SK-N-SH treated with all-trans-retinoic acid at 6 μM for 48 hours (cell line): ENCODE measurements around the gene HM13.

ENCODE experiments used
- ESRRG ChIP-seq: fragments of 250-450 bp; sonication (Bioruptor Pico); IDR thresholded peaks from 2 replicates; pipeline ENCODE4 v1.6.1; 2021; ENCODE audit warnings: mild to moderate bottlenecking
- PATZ1 ChIP-seq: fragments of 250-450 bp; sonication (Bioruptor Pico); IDR thresholded peaks from 2 replicates; pipeline ENCODE4 v1.8.0; 2020; ENCODE audit warnings: mild to moderate bottlenecking, moderate library complexity, borderline replicate concordance
- RARB ChIP-seq: fragments of 250-450 bp; sonication (Bioruptor Pico); IDR thresholded peaks from 2 replicates; pipeline ENCODE4 v1.8.0; 2021; ENCODE audit warnings: mild to moderate bottlenecking, moderate library complexity
- SNAI2 ChIP-seq: fragments of 250-450 bp; sonication (Bioruptor Pico); IDR thresholded peaks from 2 replicates; pipeline ENCODE4 v1.5.0; 2020; ENCODE audit warnings: mild to moderate bottlenecking, moderate library complexity
- TCF4 ChIP-seq: fragments of 250-450 bp; sonication (Bioruptor Pico); IDR thresholded peaks from 2 replicates; pipeline ENCODE4 v1.8.0; 2021; ENCODE audit warnings: mild to moderate bottlenecking, moderate library complexity, borderline replicate concordance
- ZC3H10 ChIP-seq: fragments of 250-450 bp; sonication (Bioruptor Pico); IDR thresholded peaks from 2 replicates; pipeline ENCODE4 v1.5.1; 2021; ENCODE audit warnings: mild to moderate bottlenecking, moderate library complexity
- ZFP3 ChIP-seq: fragments of 250-450 bp; sonication (Bioruptor Pico); IDR thresholded peaks from 2 replicates; pipeline ENCODE4 v1.5.0; 2020; ENCODE audit warnings: mild to moderate bottlenecking, moderate library complexity
- ZFP30 ChIP-seq: fragments of 450-650 bp; formaldehyde crosslinking; IDR thresholded peaks from 2 replicates; pipeline ENCODE4 v1.5.0; 2022; ENCODE audit warnings: mild to moderate bottlenecking, moderate library complexity
- ZNF565 ChIP-seq: fragments of 450-650 bp; formaldehyde crosslinking; conservative IDR thresholded peaks from 2 replicates; pipeline ENCODE4 v1.5.0; 2020; ENCODE audit warnings: low read depth, mild to moderate bottlenecking, moderate library complexity
- ZNF70 ChIP-seq: fragments of 450-650 bp; formaldehyde crosslinking; IDR thresholded peaks from 2 replicates; pipeline ENCODE4 v1.5.0; 2020; ENCODE audit warnings: mild to moderate bottlenecking, moderate library complexity
- TF ChIP-seq, protein P1 (sequence below): fragments of 250-450 bp; sonication (Bioruptor Pico); IDR thresholded peaks from 2 replicates; pipeline ENCODE4 v1.5.1; 2020; ENCODE audit warnings: low read depth, mild to moderate bottlenecking, moderate library complexity

GRCh38 chr20:31605902-31606803, 91.9 kb downstream of the HM13 start:
- TF ChIP-seq RARB, result no peak
- TF ChIP-seq TCF4, result no peak
- TF ChIP-seq PATZ1 (CRISPR knock-in tag), result no peak
- TF ChIP-seq ZC3H10 (CRISPR knock-in tag), result no peak
- no peak for TF ChIP-seq ZFP30
- TF ChIP-seq ZFP3 (CRISPR knock-in tag), result no peak
- no peak for TF ChIP-seq SNAI2
- no peak for TF ChIP-seq ZNF70 (CRISPR knock-in tag)
- no peak for TF ChIP-seq ESRRG
- TF ChIP-seq, protein P1, sequence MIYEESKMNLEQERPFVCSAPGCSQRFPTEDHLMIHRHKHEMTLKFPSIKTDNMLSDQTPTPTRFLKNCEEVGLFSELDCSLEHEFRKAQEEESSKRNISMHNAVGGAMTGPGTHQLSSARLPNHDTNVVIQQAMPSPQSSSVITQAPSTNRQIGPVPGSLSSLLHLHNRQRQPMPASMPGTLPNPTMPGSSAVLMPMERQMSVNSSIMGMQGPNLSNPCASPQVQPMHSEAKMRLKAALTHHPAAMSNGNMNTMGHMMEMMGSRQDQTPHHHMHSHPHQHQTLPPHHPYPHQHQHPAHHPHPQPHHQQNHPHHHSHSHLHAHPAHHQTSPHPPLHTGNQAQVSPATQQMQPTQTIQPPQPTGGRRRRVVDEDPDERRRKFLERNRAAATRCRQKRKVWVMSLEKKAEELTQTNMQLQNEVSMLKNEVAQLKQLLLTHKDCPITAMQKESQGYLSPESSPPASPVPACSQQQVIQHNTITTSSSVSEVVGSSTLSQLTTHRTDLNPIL (CRISPR knock-in tag), result no peak
- TF ChIP-seq ZNF565 (CRISPR knock-in tag), result no peak
